BJ (cell line): ENCODE measurements around the gene RAB43. TPM values are rescaled to one million over a fixed set of nuclear protein-coding genes. Genes with fewer than 3 reads are reported as not detected.
"Not testable (repeated sequence)": the region's sequence is repeated elsewhere in the genome, so short reads cannot be mapped to it uniquely, and the experiment has no call there.

Experiments
- CTCF ChIA-PET: fragments of 350-600 bp; formaldehyde crosslinking; extraction: SDS; loops from one replicate; lab custom pipeline; 2021; ENCODE audit warnings: antibody characterized with exemption, inconsistent platforms; lab: Yijun Ruan, JAX
- POLR2A ChIA-PET: fragments of 300-600 bp; sonication (Branson Sonifier 250); formaldehyde crosslinking; extraction: SDS; loops from one replicate; lab custom pipeline; 2021; ENCODE audit warnings: antibody characterized with exemption; lab: Charles Lee
- DNase-seq: peaks from one replicate; pipeline ENCODE4 v3.0.0-alpha.2; 2011; ENCODE audit warnings: low read depth
- H3K27me3 ChIP-seq: 2 replicates; pipeline ENCODE4 v1.6.0; 2011; ENCODE audit warnings: low read length; ENCODE audit not compliant: control insufficient read depth, insufficient read depth
- H3K36me3 ChIP-seq: 2 replicates; pipeline ENCODE4 v1.5.1; 2011; ENCODE audit warnings: low read length; ENCODE audit not compliant: control insufficient read depth, insufficient read depth
- H3K4me3 ChIP-seq: 2 replicates; pipeline ENCODE4 v1.5.1; 2011; ENCODE audit warnings: low read depth, mild to moderate bottlenecking, control low read depth, low read length
- CTCF ChIP-seq: IDR thresholded peaks from 2 replicates; pipeline ENCODE4 v1.5.1; 2011; ENCODE audit warnings: low read depth, mild to moderate bottlenecking, control low read depth, inconsistent platforms, low read length, moderate library complexity; ENCODE audit not compliant: insufficient read depth
- polyA plus RNA-seq: library from polyadenylated mRNA; depleted of rRNA; stranded (reverse); fragments of >200 nt; gene quantifications from 2 replicates; pipeline ENCODE4 v1.2.3, GENCODE V29; 2011

Gene RAB43
- polyA plus RNA-seq, 1 experiment = 16.1 TPM

GRCh38 chr3:129114455-129114854 lies 7.1 kb downstream of the RAB43 start:
- no peak overlapping the region for H3K4me3 ChIP-seq
- DNase-seq = no peak
- no peaks in the 10 kb centered on the region for H3K27me3 ChIP-seq
- CTCF ChIA-PET = interaction anchor here (1.7 kb wide), 1 partner anchor 131 kb away, joined by 3 read pairs; no protein-coding TSS in a partner anchor
- peaks cover 9% of the 10 kb centered on the region for H3K36me3 ChIP-seq
- TF ChIP-seq CTCF = no peak
- POLR2A ChIA-PET = no interaction called here

DNA sequence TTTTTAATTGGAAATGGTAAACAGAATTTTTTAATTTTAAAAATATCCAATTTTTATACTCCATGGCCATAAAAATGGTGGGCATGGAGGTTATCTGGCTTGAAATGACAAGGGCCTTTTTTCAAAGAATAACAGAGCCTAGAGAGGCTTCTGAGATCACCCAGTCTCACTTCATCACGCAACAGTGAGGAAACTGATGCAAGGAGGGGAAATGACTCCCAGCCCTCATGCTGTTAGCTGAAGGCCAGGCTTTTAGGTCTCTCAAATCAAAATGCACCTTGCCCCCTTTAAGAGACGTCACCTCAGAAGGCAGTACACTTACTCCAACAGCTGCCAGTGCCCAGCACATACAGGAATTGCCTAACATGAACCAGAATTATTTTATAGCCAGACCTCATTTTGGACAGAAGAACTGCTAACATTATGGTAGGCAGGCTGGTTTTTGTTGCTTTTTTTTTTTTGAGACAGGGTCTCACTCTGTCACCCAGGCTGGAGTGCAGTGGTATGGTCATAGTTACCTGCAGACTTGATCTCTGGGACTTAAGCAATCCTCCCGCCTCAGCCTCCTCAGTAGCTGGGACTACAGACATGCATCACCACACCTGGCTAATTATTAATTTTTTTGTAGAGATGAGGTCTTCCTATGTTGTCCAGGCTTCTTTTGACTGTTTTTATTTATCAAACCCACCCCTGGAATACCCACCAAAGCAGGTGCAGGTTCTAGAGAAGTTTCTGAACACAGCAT lies 9.1 kb downstream of the RAB43 start:
- H3K4me3 ChIP-seq = no peak overlapping the region
- peaks cover 8% of the 10 kb centered on the region for H3K36me3 ChIP-seq
- ChIA-PET POLR2A (interaction anchor here (0.7 kb wide), 1 partner anchor 137 kb away, joined by 10 read pairs; no protein-coding TSS in a partner anchor), CTCF (no interaction called here)
- H3K27me3 ChIP-seq = no peaks in the 10 kb centered on the region
- no peak for TF ChIP-seq CTCF
- no peak for DNase-seq

DNA sequence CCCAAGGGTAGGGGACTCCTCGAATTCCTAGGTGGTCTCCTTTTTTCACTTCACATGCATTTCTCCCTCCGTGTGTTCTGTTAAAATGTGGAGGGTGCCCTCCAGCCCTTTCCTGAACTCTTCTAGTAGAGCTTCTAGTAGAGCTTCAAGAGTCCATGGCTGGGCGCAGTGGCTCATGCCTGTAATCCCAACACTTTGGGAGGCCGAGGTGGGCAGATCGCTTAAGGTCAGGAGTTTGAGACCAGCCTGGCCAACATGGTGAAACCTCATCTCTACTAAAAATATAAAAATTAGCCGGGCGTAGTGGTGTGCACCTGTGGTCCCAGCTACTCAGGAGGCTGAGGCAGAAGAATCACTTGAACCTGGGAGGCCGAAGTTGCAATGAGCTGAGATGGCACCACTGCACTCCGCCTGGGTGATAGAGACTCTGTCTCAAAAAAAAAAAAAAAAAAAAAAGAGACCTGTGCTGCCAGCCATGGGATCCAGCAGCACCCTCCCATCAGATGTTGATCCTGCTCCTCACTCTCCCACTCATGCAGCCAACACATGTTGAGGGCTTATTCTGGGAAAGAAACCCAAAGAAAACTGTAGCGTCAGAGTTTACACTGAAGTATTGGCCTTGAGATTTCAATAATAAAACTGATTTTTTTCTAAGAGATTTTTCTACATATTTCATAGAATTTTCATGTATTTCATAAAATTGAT lies 10.4 kb downstream of the RAB43 start:
- H3K36me3 ChIP-seq, POLR2A ChIA-PET, CTCF ChIA-PET, H3K27me3 ChIP-seq, H3K4me3 ChIP-seq, DNase-seq: not testable (repeated sequence)

DNA sequence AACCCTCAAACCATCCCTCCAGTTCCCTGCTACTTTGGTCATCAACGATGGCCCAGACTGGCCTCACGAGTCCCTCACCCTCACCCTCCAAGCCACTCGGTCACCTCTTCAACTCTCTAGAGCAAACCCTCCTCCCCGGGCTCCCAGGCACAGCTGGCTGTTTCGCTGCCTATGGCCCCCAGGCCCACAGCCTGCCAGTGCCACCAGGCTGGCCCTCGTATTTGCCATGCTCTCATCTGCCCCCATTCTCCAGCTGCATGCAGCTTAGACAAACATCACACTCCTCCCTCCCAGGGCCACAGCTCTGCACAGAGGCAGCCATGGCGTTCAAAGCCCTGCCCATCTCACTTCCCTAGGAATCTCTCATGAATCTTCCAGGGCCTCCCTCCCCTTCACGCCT lies 13.8 kb downstream of the RAB43 start:
- no peak for DNase-seq
- ChIA-PET POLR2A (no interaction called here), CTCF (interaction anchor here (0.8 kb wide), 1 partner anchor 55 kb away, joined by 5 read pairs; no protein-coding TSS in a partner anchor)
- H3K27me3 ChIP-seq = no peaks in the 10 kb centered on the region
- H3K36me3 ChIP-seq = peaks cover 7% of the 10 kb centered on the region; the same call in 1 of the 2 replicates
- no peak overlapping the region for H3K4me3 ChIP-seq
- TF ChIP-seq CTCF = no peak

GRCh38 chr3:129106866-129107565 lies 14.6 kb downstream of the RAB43 start:
- Histone ChIP-seq H3K4me3 (no peak overlapping the region), H3K36me3 (peaks cover 7% of the 10 kb centered on the region; the same call in 1 of the 2 replicates), H3K27me3 (no peaks in the 10 kb centered on the region)
- ChIA-PET CTCF (interaction anchor here (0.8 kb wide), 1 partner anchor 54 kb away, joined by 5 read pairs; no protein-coding TSS in a partner anchor), POLR2A (no interaction called here)
- no peak for TF ChIP-seq CTCF
- DNase-seq = no peak
